HG02938 (cell line): ENCODE measurements around the gene AVEN.
"Not testable (repeated sequence)": the region's sequence is repeated elsewhere in the genome, so short reads cannot be mapped to it uniquely, and the experiment has no call there.

Source experiments
- ATAC-seq: cut with Tn5 transposase; IDR thresholded peaks from one replicate; pipeline ENCODE4 v1.9.1; 2021; ENCODE audit warnings: mild to moderate bottlenecking, moderate library complexity; ENCODE audit not compliant: unreplicated experiment

The AVEN gene

GRCh38 chr15:33858836-33859235 lies 180.2 kb downstream of the AVEN start:
- no peak for ATAC-seq

GRCh38 chr15:33857726-33858125 lies 181.3 kb downstream of the AVEN start:
- no peak for ATAC-seq

DNA sequence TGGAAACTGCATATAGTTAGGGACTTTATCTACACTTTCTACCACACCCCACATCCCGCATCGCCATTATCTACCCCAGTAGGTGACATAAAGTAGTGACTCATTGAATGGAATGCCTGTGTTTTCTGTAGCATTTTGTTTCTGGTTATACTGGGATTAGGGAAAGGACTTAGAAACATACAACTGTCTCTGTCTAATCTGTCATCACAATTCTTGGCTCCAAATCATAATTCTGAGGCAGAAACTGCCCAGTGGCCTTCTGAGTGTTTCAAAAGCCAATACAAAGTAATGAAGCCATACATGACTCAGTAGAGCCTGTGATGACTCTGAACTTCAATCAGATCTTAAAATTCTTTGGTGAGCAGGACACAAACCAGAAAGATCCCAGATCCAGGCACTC lies 186.4 kb downstream of the AVEN start:
- no peak for ATAC-seq

- ATAC-seq, result no peak
Observed at GRCh38 chr15:33852094-33852493, 186.9 kb downstream of the AVEN start.

GRCh38 chr15:33851079-33851478 lies 187.9 kb downstream of the AVEN start:
- ATAC-seq, result no peak

GRCh38 chr15:33848011-33848410 lies 191.0 kb downstream of the AVEN start:
- no peak for ATAC-seq

DNA sequence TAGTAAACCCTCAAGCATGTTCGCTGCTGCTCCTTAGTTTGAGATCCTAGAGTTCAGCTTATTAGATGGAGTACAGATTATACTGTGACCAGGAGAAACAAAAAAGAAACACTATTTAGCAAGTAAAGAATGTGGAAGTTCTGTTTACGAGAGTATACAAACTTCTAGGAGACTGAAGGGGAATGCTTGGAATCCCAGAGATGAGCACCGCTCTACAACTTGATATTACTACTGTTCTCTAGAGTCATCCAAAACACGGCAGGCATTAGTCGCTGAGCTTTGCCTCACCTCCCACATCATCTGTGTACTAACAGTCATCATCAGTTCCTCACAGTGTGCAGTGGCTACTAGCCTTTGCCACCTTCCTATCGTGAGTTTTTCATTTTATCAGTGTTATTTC lies 192.1 kb downstream of the AVEN start:
- ATAC-seq, result no peak

- no peak for ATAC-seq
Observed at GRCh38 chr15:33846142-33846541, 192.9 kb downstream of the AVEN start.

- ATAC-seq, result no peak
Observed at GRCh38 chr15:33844597-33844996, 194.4 kb downstream of the AVEN start.

GRCh38 chr15:33844186-33844585 lies 194.8 kb downstream of the AVEN start:
- no peak for ATAC-seq

DNA sequence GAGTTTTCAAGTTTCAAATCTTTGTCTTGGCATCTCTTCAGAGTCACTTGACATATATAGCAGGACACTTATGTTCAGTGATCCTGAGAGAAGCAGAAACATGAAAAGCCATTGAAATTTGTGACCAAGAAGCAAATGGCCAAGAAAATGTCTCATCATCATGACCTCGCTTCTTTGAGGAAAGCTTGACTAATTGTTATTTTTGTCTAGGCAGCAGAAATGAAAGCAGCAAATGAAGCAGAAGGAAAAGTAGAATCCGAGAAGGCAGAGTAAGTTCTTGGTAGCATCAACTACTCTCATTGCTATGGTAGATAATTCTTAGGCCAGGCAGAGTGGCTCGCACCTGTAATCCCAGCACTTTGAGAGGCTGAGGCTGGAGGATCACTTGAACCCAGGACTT lies 198.4 kb downstream of the AVEN start:
- no peak for ATAC-seq

DNA sequence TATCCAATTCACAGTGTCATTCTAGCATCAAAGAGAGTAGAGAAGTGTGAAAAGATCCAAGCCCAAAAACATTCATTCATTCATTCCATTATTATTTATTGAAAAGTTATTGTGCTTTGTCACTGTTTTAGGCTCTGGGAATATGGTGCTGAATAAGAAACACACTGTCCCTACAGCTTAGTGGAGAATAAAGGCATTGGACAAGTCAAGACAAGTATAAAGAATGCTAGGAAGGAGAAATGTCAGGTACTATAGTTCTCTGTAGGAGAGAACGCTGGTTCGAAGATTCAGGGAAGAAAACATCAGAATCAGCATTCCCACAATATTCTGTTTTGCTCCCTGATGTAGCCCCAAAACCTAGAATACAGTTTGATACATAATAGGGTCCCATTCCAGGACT lies 199.5 kb downstream of the AVEN start:
- ATAC-seq, result no peak

GRCh38 chr15:33837294-33837693 lies 201.7 kb downstream of the AVEN start:
- no peak for ATAC-seq

- no peak for ATAC-seq
Observed at GRCh38 chr15:33834892-33835743, 203.9 kb downstream of the AVEN start.

DNA sequence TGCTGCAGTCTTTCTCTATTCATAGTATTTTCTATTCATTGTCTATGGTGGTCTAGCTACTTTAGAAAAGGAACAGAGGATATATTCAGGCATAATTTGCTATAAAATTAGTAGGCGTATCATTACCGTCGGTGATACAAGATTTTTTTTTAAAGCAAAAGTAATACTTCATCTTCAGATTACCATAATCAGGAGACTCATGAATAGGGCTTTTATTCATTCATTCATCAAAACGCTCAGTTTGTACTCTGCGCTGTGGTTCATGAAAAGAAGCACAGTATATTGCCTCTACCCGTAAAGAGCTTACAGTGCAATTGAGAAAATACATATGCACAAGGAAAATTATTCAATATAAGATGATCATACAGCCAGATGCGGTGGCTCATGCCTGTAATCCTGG lies 207.4 kb downstream of the AVEN start:
- no peak for ATAC-seq

- no peak for ATAC-seq
Observed at GRCh38 chr15:33830351-33830750, 208.7 kb downstream of the AVEN start.

- no peak for ATAC-seq
Observed at GRCh38 chr15:33826201-33826600, 212.8 kb downstream of the AVEN start.

- no peak for ATAC-seq
Observed at GRCh38 chr15:33825453-33825852, 213.6 kb downstream of the AVEN start.

- no peak for ATAC-seq
Observed at GRCh38 chr15:33823119-33823518, 215.9 kb downstream of the AVEN start.

DNA sequence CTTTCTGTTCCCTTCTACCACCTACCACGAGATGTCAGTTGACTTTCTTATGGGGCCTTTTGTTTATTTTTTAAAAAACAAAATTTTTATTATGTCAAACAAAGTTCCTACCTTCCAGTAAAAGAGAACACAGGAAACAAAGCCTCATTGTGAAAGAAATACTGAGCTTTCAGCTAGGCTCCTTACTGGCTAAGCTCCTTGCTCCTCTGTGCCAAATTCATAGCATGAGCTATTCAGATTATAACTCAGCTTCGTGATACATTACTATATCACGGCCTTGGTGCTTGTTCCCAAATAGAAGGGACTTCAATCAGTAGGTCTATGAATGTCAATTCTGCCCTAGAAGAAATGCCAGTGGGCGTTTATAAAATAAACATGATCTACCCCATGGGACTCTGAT lies 216.5 kb downstream of the AVEN start:
- ATAC-seq, result no peak

DNA sequence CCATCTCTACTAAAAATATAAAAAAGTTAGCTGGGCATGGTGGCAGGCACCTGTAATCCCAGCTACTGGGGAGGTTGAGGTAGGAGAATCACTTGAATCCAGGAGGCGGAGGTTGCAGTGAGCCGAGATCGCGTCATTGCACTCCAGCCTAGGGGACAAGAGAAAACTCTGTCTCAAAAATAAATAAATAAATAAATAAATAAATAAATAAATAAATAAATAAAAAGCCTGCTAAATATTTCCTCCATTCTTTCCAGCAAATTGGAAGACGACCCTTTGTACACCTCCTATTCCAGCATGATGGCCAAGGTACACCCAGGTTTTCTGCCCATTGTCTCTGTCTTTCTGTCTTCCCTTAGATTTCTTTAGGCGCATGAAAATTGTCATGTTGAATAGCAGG lies 219.5 kb downstream of the AVEN start:
- ATAC-seq, result not testable (repeated sequence)
